HL-60/S4 treated with phorbol 12-myristate 13-acetate at 8.2 ng/mL for 4 days and 3 days (cell line): ENCODE data around the gene IFNL4.
"Not testable (repeated sequence)": the region's sequence is repeated elsewhere in the genome, so short reads cannot be mapped to it uniquely, and the experiment has no call there.

Source experiments
- in situ Hi-C: fragments of 300-500 bp; cut with MboI; formaldehyde crosslinking; loops from 2 replicates; pipeline ENCODE4 v1.15.0; 2022; ENCODE audit warnings: low sequenced_read_pairs

IFNL4 gene

DNA sequence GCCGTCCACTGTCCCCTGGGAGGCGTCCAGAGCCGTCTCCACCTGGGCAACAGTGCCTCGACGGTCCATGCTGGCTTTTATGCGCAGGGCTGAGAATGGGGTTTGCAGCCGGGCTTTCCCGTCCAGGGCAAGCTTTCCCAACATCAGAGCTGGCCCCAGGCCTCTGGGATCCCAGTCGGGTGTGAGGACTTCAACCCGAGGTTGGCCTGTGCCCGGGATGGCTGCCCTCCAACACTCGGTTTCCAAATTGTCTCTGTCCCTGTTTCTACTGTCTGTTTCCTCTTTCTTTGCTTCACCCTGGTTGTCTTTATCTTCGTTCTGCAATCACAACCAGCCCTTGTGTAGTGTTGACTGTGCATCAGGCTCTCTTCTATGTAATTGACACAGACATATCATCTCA lies at the start of gene IFNL4:
TSS of gene IFNL4 (minus strand) at position 51 of the 400 bp plus-strand sequence.
- in situ Hi-C loops, result no loop called here

DNA sequence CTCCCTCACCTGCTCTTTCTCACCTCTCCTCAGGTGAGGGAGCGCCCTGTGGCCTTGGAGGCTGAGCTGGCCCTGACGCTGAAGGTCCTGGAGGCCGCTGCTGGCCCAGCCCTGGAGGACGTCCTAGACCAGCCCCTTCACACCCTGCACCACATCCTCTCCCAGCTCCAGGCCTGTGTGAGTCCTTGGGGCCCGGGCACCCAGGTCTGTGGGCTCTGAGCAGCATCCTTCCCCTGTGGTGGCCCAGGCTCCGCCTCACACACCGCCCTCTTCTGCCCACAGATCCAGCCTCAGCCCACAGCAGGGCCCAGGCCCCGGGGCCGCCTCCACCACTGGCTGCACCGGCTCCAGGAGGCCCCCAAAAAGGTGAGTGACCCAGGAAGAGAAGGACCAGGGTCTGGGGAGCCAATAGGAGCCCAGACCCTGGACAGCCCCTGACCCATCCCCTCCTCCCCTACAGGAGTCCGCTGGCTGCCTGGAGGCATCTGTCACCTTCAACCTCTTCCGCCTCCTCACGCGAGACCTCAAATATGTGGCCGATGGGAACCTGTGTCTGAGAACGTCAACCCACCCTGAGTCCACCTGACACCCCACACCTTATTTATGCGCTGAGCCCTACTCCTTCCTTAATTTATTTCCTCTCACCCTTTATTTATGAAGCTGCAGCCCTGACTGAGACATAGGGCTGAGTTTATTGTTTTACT lies 49.4 kb upstream of the IFNL4 start:
- in situ Hi-C loops, result no loop called here

DNA sequence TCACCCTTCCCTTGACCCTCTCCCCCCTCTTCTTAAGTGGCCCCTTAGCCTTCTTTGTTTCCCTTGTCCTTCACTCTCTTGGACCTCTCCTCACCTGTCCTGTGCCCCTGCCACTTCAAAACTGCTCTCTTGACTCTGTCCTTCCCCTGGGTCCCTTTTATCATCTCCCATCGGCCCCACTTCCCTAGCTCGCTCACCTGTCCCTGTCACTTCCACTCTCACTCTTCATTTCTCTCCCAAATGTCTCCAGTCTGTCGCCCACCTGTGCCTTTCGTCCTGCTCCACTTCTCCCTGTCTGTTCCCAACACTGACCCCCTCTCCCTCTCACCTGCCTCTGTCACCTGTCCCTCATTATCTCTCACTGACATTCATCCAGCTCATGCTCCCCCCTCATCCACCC lies 48.2 kb upstream of the IFNL4 start:
- in situ Hi-C loops, result no loop called here

DNA sequence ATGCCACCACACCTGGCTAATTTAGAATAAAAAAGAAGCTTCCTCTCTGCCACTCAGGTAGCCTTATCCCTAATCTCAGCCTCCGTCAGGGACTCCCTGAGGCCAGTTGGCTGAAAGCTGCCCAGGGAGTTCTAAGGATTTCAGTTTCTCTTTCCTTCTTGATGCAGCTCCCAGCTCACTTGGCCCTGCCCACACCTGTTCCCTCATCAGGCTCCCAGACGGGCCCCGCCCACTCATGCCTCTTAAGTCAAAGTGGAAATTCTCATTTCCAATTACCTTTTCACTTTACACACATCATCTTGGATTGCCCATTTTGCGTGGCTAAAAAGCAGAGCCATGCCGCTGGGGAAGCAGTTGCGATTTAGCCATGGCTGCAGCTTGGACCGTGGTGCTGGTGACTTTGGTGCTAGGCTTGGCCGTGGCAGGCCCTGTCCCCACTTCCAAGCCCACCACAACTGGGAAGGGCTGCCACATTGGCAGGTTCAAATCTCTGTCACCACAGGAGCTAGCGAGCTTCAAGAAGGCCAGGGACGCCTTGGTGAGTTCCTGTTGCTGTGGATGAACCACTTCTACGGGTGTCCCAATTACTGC lies 47.5 kb upstream of the IFNL4 start, which contains the start of gene IFNL1:
TSS of gene IFNL1 (plus strand) at position 353 of the 591 bp plus-strand sequence. CDS start at position 368, 15 bp downstream.
- in situ Hi-C loops, result no loop called here

DNA sequence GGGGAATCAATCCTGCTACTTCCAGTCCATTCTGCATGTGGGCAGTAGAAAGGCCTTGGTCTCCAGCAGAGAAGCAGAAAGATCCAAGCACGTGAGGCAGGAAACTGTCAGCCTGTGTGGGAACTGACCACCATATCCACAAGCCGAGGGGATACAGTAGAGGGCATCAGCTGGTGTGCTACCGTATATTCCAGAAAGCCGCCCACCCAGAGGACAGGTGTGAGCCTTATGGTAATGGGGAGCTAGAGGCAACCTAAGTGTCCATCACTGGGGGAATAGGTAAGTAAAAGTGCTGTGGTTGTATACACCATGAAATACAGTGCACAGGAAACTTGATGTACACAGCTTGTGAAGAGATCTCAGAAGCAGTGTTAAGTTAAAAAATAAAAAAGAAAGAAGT lies 44.7 kb upstream of the IFNL4 start:
- in situ Hi-C loops, result no loop called here

DNA sequence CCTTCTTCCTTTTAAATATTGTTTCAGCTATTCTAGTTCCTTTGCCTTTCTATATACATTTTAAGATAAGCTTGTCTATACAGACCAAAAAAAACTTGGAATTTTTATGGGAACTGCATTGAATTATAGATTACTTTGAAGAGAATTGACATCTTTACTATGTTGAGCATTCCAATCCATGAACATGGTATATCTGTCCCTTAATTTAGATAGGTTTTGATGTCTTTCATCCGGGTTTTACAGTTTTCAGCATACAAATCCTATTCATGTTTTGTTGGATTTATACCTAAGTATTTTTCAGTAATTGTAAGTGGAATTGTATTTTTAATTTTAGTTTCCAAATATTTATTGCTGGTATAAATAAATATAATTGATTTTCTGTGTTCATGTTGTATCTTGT lies 35.4 kb upstream of the IFNL4 start:
- in situ Hi-C loops, result no loop called here

DNA sequence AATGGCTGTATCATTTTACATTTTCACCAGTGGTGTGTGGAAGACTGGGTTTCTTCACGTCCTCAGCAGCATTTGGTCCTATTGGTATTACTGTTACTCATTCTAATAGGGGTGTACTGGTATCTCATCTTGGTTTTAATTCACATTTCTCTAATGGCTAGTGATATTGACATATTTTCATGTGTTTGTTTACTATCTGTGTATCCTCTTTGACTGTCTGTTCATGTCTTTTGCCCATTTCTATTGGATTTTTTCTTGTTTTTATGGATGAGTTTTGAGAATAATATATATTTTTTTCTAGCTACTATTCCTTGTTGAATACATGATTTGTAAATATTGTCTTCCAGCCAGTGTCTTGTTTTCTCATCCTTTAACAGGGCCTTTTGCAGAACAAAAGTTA lies 33.4 kb upstream of the IFNL4 start:
- in situ Hi-C loops, result no loop called here

DNA sequence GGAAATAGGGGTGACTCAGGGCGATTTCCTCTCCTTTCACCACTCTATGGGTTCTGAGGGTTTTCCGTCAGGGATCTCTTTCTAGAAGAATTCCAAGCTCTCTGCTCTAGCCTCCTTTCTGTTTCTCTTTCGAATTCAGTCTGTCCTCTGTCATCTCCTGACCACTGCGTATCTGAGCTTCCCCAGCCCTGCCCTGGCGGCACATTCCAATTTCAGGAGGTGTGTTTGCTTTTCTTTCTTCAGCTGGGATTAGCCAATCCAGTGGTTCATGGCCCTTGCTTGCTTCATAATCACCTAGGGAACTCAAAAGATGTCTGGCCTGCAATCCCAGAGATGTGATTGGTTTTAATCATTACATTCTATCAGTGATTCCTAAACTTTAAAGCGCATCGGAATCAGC lies 28.9 kb upstream of the IFNL4 start:
- in situ Hi-C loops, result no loop called here

DNA sequence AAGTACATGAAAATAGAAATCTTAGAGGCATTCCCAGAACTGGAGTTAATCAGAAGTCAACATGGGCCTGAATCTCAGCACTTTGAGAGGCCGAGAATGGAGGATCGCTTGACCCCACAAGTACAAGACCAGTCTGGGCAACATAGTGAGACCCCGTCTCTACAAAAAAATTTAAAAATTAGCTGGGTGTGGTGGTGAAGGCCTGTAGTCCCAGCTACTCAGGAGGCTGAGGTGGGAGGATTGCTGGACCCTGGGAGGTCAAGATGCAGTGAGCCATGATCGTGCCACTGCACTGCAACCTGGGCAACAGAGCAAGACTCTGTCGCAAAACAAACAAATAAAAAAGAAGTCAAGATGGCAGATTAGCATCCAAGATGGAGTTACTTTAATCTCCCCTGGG lies 28.1 kb upstream of the IFNL4 start:
- in situ Hi-C loops, result no loop called here

DNA sequence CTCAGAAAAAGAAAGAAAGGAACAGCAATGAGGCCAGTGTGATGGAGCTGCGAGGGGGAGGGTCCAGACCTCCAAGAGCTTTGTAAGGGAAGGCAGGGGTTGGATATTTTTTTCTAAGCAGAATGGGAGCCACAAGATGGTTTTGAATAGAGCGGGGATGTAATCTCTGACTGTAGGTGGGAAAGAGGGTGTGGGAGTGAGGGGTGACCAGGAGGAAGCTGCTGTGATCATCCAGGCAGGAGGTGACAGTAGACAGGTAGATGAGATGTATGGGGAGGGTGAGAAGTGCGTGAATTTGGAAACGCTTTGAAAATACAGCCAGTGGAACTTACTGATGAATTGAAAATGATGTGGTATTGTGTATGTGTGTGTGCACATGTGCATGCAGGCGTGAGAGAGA lies 26.9 kb upstream of the IFNL4 start:
- in situ Hi-C loops, result no loop called here

DNA sequence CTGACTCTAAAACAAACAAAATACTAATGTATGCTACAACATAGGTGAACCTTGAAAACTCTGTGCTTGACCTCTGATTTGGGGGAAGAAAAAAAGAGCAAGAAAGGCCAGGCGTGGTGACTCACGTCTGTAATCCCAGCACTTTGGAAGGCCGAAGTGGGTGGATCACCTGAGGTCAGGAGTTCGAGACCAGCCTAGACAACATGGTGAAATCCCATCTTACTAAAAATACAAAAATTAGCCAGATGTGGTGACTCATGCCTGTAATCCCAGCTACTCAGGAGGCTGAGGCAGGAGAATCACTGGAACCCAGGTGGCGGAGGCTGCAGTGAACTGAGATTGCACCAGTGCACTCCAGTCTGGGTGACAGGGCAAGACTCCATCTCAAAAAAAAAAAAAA lies 25.2 kb upstream of the IFNL4 start:
- in situ Hi-C loops, result not testable (repeated sequence)

DNA sequence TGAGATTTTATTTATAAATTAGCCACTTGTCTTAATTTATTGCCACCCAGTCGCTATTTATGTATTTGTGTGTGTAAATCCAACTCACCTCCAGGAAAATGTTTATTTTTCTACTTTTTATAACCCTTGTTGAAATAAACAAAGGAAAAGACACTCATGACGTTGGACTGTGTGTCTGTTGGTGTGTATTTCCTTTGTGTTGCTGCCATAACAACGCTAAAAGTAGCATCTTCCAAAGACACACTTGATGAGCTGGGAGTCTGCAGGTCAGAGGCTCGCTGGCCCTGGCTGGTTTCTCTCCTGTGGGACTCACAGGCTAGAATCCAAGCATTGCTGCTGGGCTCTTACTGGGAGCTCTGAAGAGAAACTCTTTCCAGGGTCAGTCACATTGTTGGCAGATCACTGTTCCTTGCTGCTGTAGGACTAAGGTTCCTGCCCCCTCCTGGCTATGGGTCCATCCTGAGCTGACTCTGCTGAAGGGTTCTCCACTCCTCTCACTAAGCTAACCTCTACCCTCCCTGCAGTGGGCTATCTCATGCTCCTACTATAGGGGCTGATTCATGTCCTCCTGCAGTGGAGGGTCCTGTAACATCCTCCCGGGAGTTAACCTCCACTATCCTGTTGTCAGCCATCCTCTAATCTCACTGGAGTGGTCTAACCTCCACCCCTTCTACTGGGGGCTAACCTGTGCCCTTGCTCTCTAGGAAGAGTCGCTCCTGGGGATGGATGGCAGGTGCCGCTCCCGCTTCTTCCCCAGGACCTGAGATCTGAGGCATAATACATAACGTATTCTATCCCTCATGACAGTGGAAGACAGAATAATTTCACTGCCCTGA lies 21.6 kb upstream of the IFNL4 start:
- in situ Hi-C loops, result no loop called here

DNA sequence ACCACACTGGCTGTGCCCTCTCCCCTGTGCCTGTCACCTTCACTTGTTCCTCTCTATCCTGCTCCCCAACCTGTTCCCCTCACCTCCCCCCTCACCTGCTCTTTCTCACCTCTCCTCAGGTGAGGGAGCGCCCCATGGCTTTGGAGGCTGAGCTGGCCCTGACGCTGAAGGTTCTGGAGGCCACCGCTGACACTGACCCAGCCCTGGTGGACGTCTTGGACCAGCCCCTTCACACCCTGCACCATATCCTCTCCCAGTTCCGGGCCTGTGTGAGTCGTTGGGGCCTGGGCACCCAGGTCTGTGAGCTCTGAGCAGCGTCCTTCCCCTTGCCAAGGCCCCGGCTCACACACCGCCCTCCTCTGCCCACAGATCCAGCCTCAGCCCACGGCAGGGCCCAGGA lies 20.7 kb upstream of the IFNL4 start:
- in situ Hi-C loops, result not testable (repeated sequence)

DNA sequence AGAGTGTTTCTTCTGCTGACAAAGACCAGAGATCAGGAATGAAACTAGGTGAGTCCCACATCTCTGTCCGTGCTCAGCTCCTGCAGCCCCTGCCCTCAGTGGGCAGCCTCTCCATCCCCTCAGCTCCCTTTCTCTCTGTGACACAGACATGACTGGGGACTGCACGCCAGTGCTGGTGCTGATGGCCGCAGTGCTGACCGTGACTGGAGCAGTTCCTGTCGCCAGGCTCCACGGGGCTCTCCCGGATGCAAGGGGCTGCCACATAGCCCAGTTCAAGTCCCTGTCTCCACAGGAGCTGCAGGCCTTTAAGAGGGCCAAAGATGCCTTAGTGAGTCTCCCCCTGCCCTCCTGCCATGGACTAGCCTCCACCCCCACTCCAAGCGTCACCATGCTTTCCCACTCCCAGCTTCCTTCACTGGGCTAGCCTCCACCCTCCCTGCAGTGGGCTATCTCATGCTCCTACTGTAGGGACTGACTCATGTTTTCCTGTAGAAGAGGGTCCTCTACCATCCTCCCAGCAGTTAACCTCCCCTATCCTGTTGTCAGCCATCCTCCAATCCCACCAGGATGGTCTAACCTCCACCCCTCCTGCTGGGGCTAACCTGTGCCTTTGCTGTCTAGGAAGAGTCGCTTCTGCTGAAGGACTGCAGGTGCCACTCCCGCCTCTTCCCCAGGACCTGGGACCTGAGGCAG lies 20.0 kb upstream of the IFNL4 start:
- in situ Hi-C loops, result not testable (repeated sequence)

DNA sequence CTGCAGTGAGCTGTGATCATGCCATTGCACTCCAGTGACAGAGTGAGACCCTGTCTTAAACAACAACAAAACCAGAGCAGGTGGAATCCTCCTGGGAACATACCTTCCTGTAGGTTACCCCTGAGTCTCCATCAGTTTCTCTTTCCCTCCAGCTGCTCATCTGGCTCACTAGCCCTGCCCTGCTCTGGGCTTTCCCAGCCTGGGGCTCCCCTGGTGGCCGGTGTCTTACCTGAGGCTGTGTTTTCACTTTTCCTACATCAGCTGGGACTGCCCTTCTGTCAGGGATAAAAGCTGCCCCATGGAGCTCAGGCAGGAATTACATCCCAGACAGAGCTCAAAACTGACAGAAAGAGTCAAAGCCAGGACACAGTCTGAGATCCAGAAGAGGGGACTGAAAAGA lies 19.4 kb upstream of the IFNL4 start, which contains the start of gene IFNL2:
TSS of gene IFNL2 (plus strand) at position 312 of the 400 bp plus-strand sequence. CDS start 173 bp downstream, outside the sequence.
- in situ Hi-C loops, result not testable (repeated sequence)

DNA sequence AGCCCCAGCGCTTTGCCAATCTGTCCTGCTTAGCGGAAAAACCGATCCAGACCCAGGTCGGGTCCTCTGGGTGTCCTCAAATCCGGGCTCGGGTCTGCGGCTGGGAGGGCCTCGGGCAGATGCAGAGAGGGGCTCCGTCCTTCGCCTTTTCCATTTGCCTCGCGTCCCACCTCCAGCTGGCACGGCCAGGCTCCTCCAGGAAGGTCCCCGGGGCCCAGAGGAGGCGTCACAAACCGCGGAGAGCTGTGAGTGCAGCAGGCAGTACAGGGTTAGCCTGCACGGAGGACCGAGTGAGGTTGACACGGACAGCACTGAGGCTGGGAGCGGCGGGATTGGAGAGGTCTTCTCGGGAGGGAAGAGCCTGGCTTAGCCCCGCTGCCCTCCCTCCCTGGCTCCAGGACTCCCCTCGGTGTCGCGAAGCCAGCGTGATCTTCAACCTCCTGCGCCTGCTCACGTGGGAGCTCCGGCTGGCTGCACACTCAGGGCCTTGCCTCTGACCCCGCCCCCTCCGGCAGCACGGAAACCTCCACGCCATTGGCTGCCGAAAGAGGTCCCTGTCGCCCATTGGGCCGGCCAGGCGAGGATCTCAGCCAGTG lies 16.8 kb upstream of the IFNL4 start:
- in situ Hi-C loops, result no loop called here

DNA sequence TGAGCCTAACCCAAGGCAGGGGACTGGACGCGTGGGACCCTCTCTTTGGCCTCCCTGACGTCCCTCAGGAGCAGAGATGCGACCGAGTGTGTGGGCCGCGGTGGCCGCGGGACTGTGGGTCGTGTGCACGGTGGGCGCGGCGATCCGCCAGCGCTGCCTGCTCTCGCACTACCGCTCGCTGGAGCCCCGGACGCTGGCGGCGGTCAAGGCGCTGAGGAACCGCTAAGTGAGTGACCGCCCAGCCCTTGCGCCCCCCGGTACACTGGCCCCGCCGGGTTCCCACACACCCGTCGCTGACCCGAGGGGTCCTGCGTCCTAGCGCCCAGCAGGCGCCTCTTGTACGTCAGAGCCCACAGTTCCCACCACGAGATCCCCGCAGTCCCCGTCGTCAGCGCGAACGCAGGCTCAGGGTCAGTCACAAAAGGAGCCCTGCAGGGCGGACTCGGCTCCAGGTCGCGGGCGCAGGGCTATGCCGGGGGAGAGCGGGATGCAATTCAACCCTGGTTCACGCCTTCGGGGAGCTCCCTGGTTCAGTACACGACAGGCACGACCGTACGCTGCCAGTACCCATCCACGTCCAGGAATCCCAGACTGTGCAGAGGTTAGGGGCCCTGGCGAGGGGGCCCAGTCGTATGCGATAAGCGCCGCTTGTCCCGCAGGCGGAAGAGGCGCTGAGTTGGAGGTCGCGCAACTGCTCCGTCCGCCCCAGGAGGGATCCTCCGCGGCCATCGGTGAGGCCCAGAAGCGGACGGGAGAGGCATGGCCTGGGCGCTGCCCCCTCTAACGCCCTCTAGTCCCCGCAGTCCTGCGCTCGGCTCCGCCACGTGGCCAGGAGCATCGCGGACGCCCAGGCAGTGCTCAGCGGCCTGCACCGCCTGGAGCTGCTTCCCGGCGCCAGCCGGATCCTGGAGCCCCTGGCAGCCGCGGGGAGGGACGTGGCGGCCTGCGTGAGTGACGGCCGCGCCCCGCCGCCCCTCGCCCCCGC lies 15.9 kb upstream of the IFNL4 start:
- in situ Hi-C loops, result no loop called here

DNA sequence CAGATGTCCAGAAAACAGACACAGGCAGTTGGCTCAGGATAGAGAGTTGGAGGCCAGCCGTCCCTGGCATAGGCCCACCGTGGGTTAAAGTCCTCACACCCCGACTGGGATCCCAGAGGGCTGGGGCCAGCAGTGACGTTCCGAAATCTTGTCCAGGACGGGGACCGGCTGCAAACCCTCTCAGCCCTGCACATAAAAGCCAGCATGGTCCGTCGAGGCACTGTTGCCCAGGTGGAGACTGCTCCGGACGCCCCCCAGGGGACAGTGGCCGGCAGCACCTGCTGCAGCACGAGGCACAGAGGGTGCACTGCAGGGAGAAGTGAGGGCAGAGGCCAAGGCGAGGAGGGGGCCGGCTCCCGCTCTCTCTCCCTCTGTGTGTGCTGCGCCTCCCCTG lies 15.3 kb upstream of the IFNL4 start:
- in situ Hi-C loops, result no loop called here

DNA sequence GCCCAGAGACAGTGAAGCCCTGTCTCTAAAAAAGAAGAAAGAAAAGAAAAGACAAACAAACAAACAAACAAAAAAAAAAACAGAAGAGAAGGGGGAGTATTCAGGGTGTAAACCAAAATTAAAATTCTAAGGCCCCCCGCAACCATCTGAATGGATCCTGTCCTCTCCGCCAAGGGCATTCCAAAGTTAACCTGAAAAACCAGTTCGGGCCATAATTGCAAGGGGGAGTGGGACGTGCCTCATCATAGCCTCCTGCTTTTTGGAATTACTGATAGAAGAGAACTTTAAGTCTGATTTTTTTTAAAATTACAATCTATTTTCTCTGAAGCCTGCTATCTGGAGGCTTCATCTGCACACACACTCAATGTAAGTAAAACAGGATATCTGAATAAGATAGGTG lies 13.8 kb upstream of the IFNL4 start:
- in situ Hi-C loops, result no loop called here

DNA sequence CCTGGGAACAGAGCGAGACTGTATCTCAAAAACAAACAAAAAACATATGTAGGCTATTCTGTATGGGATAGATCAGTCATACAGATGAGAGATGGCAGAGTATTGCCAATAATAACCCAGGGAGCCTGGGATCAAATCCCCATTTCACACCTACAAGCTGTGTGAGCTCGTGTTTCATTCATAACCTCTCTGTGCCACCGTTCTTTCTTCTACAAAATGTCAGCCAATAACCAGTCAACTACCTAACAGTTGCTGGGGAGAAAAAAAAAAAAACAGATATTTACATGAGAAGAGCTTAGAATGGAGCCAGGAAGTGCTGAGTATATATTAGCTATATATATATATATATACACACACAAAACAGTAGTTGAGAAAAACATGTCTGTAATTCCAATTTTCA lies 13.0 kb upstream of the IFNL4 start:
- in situ Hi-C loops, result no loop called here
